GM12892 (cell line): ENCODE data around the gene BANK1.

Experiments used
- DNase-seq: peaks from one replicate; pipeline ENCODE4 v3.0.0; 2011; ENCODE audit not compliant: insufficient read length
- FAIRE-seq: peaks from 2 replicates; lab custom pipeline; 2011; peaks lifted over from hg19 to GRCh38; lab: Jason Lieb, UNC
- POLR2A ChIP-seq: IDR thresholded peaks from 2 replicates; pipeline ENCODE4 v1.6.1; 2011; ENCODE audit warnings: low read depth, low read length, control low read depth
- POLR2AphosphoS5 ChIP-seq: IDR thresholded peaks from 2 replicates; pipeline ENCODE4 v1.6.1; 2011; ENCODE audit warnings: low read depth, low read length, control low read depth
- TAF1 ChIP-seq: IDR thresholded peaks from 2 replicates; pipeline ENCODE4 v1.6.1; 2011; ENCODE audit warnings: low read depth, mild to moderate bottlenecking, control low read depth, low read length, borderline replicate concordance

The BANK1 gene

DNA sequence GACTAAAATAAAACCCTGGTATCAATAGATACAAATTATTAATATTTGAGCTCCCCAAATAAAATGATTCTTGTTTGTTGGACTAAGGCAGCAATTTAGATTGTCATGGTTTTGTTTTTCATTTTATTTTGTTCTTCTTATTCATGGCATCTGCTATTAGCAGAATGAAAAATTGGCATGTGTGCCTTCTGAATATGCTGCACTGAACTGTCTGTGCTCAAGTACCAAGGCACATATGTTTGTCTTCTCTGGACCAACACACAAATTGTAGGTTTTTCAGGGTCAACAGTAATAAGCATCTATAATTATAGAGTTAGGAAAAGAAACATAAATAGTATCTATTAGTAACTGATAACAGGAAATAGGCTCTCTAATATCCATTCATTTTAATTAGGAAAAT is 121.1 kb downstream of the BANK1 start:
- no peak for FAIRE-seq
- no peak for DNase-seq
- TF ChIP-seq TAF1: no peak
- TF ChIP-seq POLR2A: no peak
- TF ChIP-seq POLR2AphosphoS5: no peak

GRCh38 chr4:101914761-101915160 is 124.2 kb downstream of the BANK1 start:
- no peak for TF ChIP-seq TAF1
- TF ChIP-seq POLR2AphosphoS5: no peak
- TF ChIP-seq POLR2A: no peak
- FAIRE-seq (peak; percentile 36), DNase-seq (no peak)

GRCh38 chr4:101919373-101919977 is 128.9 kb downstream of the BANK1 start:
- no peak for FAIRE-seq
- TF ChIP-seq POLR2AphosphoS5: no peak
- no peak for TF ChIP-seq POLR2A
- TF ChIP-seq TAF1: no peak
- no peak for DNase-seq

DNA sequence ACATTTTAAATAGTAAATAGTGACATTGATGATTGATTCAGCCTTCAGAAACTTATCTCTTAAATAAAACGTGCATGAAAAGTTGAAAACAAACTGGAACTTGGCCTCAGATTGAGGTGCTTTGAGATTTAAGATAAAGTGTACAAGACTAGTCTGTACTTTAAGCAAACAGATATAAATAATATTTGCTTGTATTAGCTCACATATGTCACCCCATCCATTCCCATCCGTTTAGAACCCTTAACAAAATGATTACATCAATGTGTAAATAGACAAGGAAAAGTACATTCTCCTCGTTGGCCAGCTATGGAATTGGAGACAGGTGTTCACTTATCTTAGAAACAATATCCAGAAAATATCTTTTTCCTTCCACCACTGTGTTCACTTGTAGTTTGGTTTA is 130.8 kb downstream of the BANK1 start:
- DNase-seq (no peak), FAIRE-seq (no peak)
- no peak for TF ChIP-seq POLR2AphosphoS5
- no peak for TF ChIP-seq TAF1
- TF ChIP-seq POLR2A: no peak

- DNase-seq: no peak
- no peak for TF ChIP-seq POLR2AphosphoS5
- TF ChIP-seq POLR2A: no peak
- TF ChIP-seq TAF1: no peak
- no peak for FAIRE-seq
Observed at GRCh38 chr4:101931619-101932018, 141.1 kb downstream of the BANK1 start.

DNA sequence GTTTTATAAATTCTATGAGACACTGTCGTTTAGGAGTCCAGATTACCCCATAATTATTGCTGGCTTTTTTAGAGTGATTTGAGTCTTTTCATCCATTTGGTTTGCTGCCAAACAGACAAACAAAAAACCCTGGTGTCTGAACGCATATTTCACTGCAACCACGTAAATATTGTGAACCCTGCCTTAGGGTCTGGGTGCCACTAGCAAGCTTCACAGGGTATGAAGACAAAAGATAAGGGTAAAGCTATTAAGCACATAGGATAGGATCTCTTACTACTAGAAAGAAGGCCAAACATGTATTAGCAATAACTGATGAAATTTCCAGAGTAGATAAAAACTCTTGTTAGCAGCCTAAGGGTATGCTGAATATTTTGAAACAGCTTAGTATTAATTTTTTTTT is 143.3 kb downstream of the BANK1 start:
- no peak for FAIRE-seq
- no peak for DNase-seq
- no peak for TF ChIP-seq POLR2AphosphoS5
- TF ChIP-seq TAF1: no peak
- no peak for TF ChIP-seq POLR2A

- DNase-seq (no peak), FAIRE-seq (no peak)
- TF ChIP-seq POLR2AphosphoS5 (no peak), TAF1 (no peak), POLR2A (no peak)
Observed at GRCh38 chr4:101938836-101939235, 148.3 kb downstream of the BANK1 start.

GRCh38 chr4:101941816-101942358 is 151.4 kb downstream of the BANK1 start:
- DNase-seq: no peak
- no peak for TF ChIP-seq TAF1
- no peak for TF ChIP-seq POLR2A
- TF ChIP-seq POLR2AphosphoS5: no peak

GRCh38 chr4:101942891-101943290 is 152.4 kb downstream of the BANK1 start:
- DNase-seq: no peak
- TF ChIP-seq POLR2A (no peak), TAF1 (no peak), POLR2AphosphoS5 (no peak)
- no peak for FAIRE-seq

More at GRCh38 chr4:101941816-101942358, 151.4 kb downstream of the BANK1 start:
- no peak for FAIRE-seq

DNA sequence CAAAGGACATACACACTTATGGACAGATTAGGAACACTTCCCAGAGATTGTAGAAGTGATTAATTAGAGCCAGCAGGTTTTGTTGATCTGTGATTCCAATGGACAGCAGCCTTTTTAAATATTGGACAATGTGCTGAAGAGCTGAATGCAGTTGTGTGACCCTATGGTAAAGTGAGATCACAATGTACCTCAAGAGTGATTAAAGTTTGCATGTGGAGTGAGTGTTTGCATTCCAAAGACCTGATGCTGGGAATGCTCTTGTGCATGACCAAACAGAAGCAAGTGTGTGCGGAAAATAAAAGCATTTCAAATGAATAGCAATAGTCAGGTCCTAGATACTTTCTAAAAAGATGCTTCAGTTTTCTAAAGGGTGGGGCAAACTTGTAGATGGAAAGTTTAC is 154.1 kb downstream of the BANK1 start:
- DNase-seq (no peak), FAIRE-seq (no peak)
- no peak for TF ChIP-seq POLR2A
- TF ChIP-seq TAF1: no peak
- TF ChIP-seq POLR2AphosphoS5: no peak

- DNase-seq (no peak), FAIRE-seq (no peak)
- no peak for TF ChIP-seq TAF1
- TF ChIP-seq POLR2A: no peak
- TF ChIP-seq POLR2AphosphoS5: no peak
Observed at GRCh38 chr4:101948055-101948454, 157.5 kb downstream of the BANK1 start.

DNA sequence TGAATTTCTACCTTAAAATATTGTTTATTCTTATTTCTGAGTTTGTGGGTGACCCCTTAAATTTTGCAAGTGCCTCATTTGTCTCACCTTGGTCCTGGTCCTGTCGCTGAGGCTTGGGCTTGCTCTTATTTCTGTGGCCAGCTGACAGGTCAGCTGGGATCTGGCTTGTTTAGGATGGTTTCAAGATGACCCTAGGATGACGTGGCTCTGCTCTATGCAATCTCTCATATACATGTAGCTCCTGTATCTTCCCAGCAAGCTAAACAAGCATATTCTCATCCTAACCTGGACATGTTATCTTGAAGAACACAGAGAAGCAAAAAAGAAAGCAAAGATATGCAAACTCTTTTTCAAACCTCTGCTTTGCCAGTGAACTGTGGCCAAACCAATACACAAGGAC is 158.4 kb downstream of the BANK1 start:
- DNase-seq (no peak), FAIRE-seq (no peak)
- TF ChIP-seq TAF1 (no peak), POLR2A (no peak), POLR2AphosphoS5 (no peak)
